ENCODE results near the gene MAPK8. TPM values are rescaled to one million over a fixed set of nuclear protein-coding genes. Genes with fewer than 3 reads are reported as not detected.

Gene MAPK8
- 62.4 to 66.4 TPM (median 65.0 TPM) in 3 replicates for total RNA-seq

DNA sequence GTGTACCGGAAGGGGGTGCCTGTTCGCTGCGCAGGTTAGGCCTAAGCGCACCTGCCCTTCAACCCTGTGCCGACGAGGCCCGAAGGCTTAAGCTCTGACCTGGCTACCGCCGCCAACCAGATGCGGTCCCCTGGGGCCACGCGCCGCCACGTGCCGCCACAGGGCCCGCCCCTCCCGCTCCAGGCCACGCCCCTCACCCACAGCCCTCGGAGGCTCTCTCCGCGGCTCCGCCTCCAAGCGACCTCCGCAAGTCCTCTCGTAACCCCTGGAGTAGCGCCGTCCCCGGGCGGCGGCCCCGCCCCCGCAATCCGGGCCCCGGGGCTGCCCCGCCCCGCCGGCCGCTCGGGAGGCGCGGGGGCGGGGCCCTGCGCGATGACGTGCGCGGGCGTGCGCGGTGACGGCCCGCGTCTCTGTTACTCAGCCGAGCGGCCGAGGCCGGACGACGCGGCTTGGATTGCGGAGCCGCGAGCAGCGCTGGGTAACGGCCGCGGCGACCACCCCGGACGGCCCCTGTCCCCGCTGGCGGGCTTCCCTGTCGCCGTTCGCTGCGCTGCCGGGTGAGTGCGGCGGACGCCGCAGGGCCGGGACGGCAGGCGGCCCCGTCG lies at the start of gene MAPK8:
MAPK8 (plus strand) TSS at position 413 of the 605 bp plus-strand sequence. CDS start 94,984 bp downstream, outside the sequence.
- Mint-ChIP-seq H3K4me1 (peaks cover 23% of the 10 kb centered on the region), H3K27me3 (ENCODE audit: low read depth) (peaks cover 20% of the 10 kb centered on the region), H3K27ac (peak within 1 kb of the TSS; percentile 47), H3K4me3 (peak within 1 kb of the TSS; percentile 73), H3K36me3 (no peaks in the 10 kb centered on the region), H3K9me3 (no peaks in the 10 kb centered on the region)
- TF ChIP-seq, protein P1, sequence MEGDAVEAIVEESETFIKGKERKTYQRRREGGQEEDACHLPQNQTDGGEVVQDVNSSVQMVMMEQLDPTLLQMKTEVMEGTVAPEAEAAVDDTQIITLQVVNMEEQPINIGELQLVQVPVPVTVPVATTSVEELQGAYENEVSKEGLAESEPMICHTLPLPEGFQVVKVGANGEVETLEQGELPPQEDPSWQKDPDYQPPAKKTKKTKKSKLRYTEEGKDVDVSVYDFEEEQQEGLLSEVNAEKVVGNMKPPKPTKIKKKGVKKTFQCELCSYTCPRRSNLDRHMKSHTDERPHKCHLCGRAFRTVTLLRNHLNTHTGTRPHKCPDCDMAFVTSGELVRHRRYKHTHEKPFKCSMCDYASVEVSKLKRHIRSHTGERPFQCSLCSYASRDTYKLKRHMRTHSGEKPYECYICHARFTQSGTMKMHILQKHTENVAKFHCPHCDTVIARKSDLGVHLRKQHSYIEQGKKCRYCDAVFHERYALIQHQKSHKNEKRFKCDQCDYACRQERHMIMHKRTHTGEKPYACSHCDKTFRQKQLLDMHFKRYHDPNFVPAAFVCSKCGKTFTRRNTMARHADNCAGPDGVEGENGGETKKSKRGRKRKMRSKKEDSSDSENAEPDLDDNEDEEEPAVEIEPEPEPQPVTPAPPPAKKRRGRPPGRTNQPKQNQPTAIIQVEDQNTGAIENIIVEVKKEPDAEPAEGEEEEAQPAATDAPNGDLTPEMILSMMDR (IDR thresholded peaks at IDR 0.05; ENCODE audit: unreplicated experiment) = no peak
- peak; percentile 68 to 83 for DNase-seq (ENCODE audit: low spot score in 2 of 2, unreplicated experiment in 2 of 2)

GRCh38 chr10:48257407-48257961 lies 49.0 kb upstream of the MAPK8 start:
- Mint-ChIP-seq H3K4me3 (no peak overlapping the region), H3K36me3 (no peaks in the 10 kb centered on the region), H3K27ac (no peak overlapping the region), H3K27me3 (ENCODE audit: low read depth) (peaks cover 2% of the 10 kb centered on the region), H3K4me1 (peaks cover 11% of the 10 kb centered on the region), H3K9me3 (peaks cover 19% of the 10 kb centered on the region)
- TF ChIP-seq, protein P1 (IDR thresholded peaks at IDR 0.05; ENCODE audit: unreplicated experiment) = no peak
- no peak for DNase-seq (ENCODE audit: low spot score in 2 of 2, unreplicated experiment in 2 of 2)

DNA sequence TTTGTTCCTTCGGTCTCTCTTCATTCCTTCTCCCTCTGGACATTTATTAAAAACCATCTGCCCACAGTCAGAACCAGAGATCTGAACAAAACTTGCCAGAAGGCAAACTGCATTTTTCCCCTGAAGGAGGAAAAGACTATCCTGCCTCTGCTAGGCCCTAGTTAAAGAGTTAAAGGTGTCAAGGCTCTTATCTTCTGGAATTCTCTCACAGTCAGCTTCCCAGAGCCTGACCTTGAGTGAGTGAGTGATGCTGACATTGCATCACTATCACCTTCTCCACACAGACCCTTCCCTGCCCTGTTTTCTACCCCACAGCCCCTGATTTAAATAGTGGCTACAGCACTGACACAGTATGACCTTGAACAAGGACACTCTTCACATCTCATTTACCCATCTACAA lies 48.4 kb upstream of the MAPK8 start:
- Mint-ChIP-seq H3K36me3 (no peaks in the 10 kb centered on the region), H3K4me1 (peaks cover 8% of the 10 kb centered on the region), H3K9me3 (peaks cover 19% of the 10 kb centered on the region), H3K27me3 (ENCODE audit: low read depth) (peaks cover 2% of the 10 kb centered on the region), H3K27ac (no peak overlapping the region), H3K4me3 (no peak overlapping the region)
- TF ChIP-seq, protein P1 (IDR thresholded peaks at IDR 0.05; ENCODE audit: unreplicated experiment) = no peak
- no peak for DNase-seq (ENCODE audit: low spot score in 2 of 2, unreplicated experiment in 2 of 2)

DNA sequence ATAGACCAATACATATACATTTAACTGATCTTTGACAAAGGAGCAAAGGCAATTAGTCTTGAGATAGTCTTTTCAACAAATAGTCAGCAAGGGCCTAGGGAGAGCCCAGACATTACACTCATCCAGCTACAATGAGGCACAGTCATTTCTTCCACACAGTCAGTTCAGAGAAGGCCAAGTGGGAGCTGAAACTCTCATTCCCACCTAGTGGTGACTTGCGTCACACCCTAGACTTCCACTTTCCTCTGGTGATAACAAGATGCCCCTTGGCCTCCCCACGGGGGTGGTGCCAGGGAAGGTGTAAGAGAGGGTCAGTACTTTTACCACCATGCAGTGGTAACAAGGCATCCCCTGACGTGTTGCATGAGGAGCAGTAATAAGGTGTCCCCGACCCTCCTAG lies 39.9 kb upstream of the MAPK8 start:
- no peak overlapping the region for H3K4me3 Mint-ChIP-seq
- peaks cover 10% of the 10 kb centered on the region for H3K27me3 Mint-ChIP-seq (ENCODE audit: low read depth)
- H3K36me3 Mint-ChIP-seq = no peaks in the 10 kb centered on the region
- no peak for DNase-seq (ENCODE audit: low spot score in 2 of 2, unreplicated experiment in 2 of 2)
- no peaks in the 10 kb centered on the region for H3K4me1 Mint-ChIP-seq
- H3K9me3 Mint-ChIP-seq = peaks cover 25% of the 10 kb centered on the region
- TF ChIP-seq, protein P1 (IDR thresholded peaks at IDR 0.05; ENCODE audit: unreplicated experiment) = no peak
- H3K27ac Mint-ChIP-seq = no peak overlapping the region

DNA sequence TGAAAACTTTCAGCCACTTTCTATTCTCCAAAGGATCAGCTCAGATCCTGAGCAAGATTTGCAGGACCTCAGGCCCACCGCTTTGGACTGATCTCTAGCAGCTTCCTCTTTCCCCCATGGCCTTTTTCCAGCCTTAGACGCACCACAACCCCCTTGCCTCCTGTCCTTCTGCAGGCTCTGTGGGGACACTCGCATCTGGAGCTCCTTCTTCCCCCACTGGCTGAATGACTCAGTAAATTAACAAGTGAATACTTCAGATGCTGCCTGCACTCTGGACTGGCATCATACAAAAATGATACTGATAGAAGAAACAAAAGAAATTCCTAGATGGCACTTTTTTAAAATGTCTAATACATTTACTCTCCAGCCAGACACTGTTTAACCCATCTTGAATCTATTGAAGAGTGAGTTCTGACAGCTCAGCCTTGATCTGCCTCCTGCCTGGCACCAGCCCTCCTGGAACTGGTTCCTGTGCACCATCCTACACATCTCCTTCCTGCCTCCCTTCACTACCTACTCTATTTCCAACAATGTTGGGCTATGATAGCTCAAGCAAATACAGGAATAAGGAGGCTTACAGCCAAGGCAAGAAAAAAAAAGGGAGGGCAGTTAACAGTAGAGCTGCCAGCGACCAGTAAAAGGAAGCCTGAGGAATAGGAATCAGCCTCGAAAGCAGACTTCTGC lies 35.3 kb upstream of the MAPK8 start:
- Mint-ChIP-seq H3K4me3 (no peak overlapping the region), H3K27me3 (ENCODE audit: low read depth) (peaks cover 8% of the 10 kb centered on the region), H3K9me3 (peaks cover 10% of the 10 kb centered on the region), H3K4me1 (no peaks in the 10 kb centered on the region), H3K27ac (no peak overlapping the region), H3K36me3 (no peaks in the 10 kb centered on the region)
- DNase-seq (ENCODE audit: low spot score in 2 of 2, unreplicated experiment in 2 of 2) = no peak
- TF ChIP-seq, protein P1 (IDR thresholded peaks at IDR 0.05; ENCODE audit: unreplicated experiment) = no peak
